ENCODE data around the gene PPP3R1.
A peak's percentile ranks its signal among the peaks of the same experiment; 100 is the strongest.

PPP3R1 gene

DNA sequence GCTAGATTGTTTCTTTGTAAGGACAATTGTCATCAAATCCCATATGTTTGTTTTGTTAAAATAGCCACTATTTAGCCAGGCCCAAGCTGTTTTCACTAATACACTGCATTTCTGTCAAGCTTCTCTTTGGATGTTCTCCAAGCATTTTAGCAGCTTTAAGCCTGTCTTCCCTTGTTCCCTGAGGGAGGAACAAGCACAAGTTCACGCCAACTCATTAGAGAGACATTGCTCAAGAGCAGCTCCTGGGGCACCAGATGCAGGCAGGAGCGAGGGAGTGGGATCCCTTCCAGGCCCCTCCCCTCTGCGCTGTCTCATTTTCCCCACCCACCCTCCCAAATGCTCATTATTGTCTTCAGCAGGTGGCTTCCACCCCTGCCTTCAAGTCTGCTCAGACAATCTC, 32.6 kb upstream of the PPP3R1 start:
- peak in 1 of 2 experiments; percentile 9 for DNase-seq (ENCODE audit: low read depth in 1 of 2, low spot score in 1 of 2)
- no peaks in the 10 kb centered on the region for H3K27me3 ChIP-seq (ENCODE audit: insufficient read depth, poor library complexity, severe bottlenecking)
- H3K27ac ChIP-seq (replicated peaks): no peak overlapping the region
- no peak overlapping the region for H3K4me3 ChIP-seq (replicated peaks; ENCODE audit: insufficient read depth, low read length)
- TF ChIP-seq SPI1 (IDR thresholded peaks at IDR 0.05; ENCODE audit: borderline replicate concordance, low read depth) (no peak), POLR2AphosphoS5 (IDR thresholded peaks at IDR 0.05; ENCODE audit: low read depth) (no peak), GABPA (IDR thresholded peaks at IDR 0.05; ENCODE audit: low read depth) (no peak)

DNA sequence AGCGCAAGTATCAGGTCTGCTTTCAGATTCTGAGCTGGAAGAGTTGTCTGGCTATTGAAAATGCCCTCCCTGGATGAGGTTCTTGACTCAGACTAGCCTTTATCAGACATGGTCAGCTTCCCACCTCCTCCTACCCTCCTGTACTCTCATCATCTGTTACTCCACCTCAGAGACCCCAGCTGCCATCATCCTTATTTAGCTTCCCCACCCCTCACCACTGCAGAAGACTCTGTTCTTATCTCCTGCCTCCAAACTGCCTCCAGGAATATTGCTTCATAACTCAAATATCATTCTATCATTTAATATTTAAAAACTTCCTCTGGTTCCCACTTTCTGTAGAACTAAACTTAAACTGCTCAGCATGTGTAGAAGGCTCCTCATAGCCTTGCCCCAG, 31.1 kb upstream of the PPP3R1 start:
- no peaks in the 10 kb centered on the region for H3K27me3 ChIP-seq (ENCODE audit: insufficient read depth, poor library complexity, severe bottlenecking)
- no peak overlapping the region for H3K4me3 ChIP-seq (replicated peaks; ENCODE audit: insufficient read depth, low read length)
- no peak for DNase-seq (ENCODE audit: low read depth in 1 of 2, low spot score in 1 of 2)
- no peak overlapping the region for H3K27ac ChIP-seq (replicated peaks)
- TF ChIP-seq POLR2AphosphoS5 (IDR thresholded peaks at IDR 0.05; ENCODE audit: low read depth) (no peak), SPI1 (IDR thresholded peaks at IDR 0.05; ENCODE audit: borderline replicate concordance, low read depth) (no peak), GABPA (IDR thresholded peaks at IDR 0.05; ENCODE audit: low read depth) (no peak)
- TF ChIP-seq, protein P1, sequence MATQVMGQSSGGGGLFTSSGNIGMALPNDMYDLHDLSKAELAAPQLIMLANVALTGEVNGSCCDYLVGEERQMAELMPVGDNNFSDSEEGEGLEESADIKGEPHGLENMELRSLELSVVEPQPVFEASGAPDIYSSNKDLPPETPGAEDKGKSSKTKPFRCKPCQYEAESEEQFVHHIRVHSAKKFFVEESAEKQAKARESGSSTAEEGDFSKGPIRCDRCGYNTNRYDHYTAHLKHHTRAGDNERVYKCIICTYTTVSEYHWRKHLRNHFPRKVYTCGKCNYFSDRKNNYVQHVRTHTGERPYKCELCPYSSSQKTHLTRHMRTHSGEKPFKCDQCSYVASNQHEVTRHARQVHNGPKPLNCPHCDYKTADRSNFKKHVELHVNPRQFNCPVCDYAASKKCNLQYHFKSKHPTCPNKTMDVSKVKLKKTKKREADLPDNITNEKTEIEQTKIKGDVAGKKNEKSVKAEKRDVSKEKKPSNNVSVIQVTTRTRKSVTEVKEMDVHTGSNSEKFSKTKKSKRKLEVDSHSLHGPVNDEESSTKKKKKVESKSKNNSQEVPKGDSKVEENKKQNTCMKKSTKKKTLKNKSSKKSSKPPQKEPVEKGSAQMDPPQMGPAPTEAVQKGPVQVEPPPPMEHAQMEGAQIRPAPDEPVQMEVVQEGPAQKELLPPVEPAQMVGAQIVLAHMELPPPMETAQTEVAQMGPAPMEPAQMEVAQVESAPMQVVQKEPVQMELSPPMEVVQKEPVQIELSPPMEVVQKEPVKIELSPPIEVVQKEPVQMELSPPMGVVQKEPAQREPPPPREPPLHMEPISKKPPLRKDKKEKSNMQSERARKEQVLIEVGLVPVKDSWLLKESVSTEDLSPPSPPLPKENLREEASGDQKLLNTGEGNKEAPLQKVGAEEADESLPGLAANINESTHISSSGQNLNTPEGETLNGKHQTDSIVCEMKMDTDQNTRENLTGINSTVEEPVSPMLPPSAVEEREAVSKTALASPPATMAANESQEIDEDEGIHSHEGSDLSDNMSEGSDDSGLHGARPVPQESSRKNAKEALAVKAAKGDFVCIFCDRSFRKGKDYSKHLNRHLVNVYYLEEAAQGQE (IDR thresholded peaks at IDR 0.05; ENCODE audit: insufficient replicate concordance, low read depth): no peak
- TF ChIP-seq, protein P2, sequence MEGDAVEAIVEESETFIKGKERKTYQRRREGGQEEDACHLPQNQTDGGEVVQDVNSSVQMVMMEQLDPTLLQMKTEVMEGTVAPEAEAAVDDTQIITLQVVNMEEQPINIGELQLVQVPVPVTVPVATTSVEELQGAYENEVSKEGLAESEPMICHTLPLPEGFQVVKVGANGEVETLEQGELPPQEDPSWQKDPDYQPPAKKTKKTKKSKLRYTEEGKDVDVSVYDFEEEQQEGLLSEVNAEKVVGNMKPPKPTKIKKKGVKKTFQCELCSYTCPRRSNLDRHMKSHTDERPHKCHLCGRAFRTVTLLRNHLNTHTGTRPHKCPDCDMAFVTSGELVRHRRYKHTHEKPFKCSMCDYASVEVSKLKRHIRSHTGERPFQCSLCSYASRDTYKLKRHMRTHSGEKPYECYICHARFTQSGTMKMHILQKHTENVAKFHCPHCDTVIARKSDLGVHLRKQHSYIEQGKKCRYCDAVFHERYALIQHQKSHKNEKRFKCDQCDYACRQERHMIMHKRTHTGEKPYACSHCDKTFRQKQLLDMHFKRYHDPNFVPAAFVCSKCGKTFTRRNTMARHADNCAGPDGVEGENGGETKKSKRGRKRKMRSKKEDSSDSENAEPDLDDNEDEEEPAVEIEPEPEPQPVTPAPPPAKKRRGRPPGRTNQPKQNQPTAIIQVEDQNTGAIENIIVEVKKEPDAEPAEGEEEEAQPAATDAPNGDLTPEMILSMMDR (IDR thresholded peaks at IDR 0.05; ENCODE audit: insufficient read depth, low read length): no peak

DNA sequence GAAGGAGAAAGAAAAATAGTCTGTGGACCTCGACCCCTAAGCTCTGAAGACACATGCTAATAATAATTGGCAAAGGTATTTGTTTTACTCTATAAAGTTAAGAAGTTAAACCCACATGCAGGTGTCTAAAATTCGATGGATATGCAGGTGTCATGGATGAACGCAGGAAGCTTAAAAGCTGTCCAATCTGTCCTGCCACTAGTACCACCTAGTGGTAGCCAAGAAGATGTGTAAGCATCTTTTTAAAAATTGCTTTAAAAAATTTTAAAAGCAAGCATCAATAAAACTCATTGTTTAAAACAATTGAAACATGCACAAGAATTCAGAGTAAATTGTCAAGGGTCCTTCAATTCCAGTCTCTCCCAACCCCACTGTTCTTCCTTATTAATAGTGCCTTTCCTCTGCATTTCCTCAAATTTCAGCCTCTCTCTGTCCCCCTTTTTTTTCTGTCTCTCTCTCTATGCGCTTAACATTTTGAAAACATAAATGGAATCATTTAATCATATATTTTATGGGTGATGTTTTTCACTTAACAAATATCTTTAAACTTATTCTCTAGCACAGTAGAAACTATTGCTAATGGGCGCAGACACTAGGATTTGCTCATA, 30.6 kb upstream of the PPP3R1 start:
- H3K27ac ChIP-seq (replicated peaks): no peak overlapping the region
- DNase-seq (ENCODE audit: low read depth in 1 of 2, low spot score in 1 of 2): peak; percentile 15 to 21
- H3K27me3 ChIP-seq (ENCODE audit: insufficient read depth, poor library complexity, severe bottlenecking): no peaks in the 10 kb centered on the region
- no peak for TF ChIP-seq GABPA (IDR thresholded peaks at IDR 0.05; ENCODE audit: low read depth)
- TF ChIP-seq, protein P2 (IDR thresholded peaks at IDR 0.05; ENCODE audit: insufficient read depth, low read length): peak; percentile 69
- TF ChIP-seq SPI1 (IDR thresholded peaks at IDR 0.05; ENCODE audit: borderline replicate concordance, low read depth): no peak
- no peak for TF ChIP-seq POLR2AphosphoS5 (IDR thresholded peaks at IDR 0.05; ENCODE audit: low read depth)
- TF ChIP-seq, protein P1 (IDR thresholded peaks at IDR 0.05; ENCODE audit: insufficient replicate concordance, low read depth): no peak
- H3K4me3 ChIP-seq (replicated peaks; ENCODE audit: insufficient read depth, low read length): no peak overlapping the region

DNA sequence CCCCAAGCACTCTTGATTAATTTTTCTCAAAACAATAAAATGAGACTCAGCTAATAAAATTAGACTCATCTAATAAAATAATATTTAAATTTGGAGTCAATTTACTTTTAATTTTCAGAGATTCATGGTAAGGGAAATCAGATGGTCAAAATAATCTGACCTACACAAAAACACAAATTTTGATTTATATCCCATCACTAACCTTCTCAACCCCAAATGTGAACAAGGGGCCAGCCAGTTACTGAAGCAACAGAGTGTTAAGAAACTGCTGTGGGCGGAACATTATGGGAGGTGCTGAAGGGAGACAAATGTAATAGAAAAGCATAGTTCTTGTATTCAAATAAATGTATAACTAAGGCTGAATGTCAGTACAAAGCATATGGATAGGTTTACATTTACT, 28.5 kb upstream of the PPP3R1 start:
- H3K27me3 ChIP-seq (ENCODE audit: insufficient read depth, poor library complexity, severe bottlenecking): no peaks in the 10 kb centered on the region
- H3K4me3 ChIP-seq (replicated peaks; ENCODE audit: insufficient read depth, low read length): no peak overlapping the region
- no peak for DNase-seq (ENCODE audit: low read depth in 1 of 2, low spot score in 1 of 2)
- TF ChIP-seq GABPA (IDR thresholded peaks at IDR 0.05; ENCODE audit: low read depth) (no peak), POLR2AphosphoS5 (IDR thresholded peaks at IDR 0.05; ENCODE audit: low read depth) (no peak), SPI1 (IDR thresholded peaks at IDR 0.05; ENCODE audit: borderline replicate concordance, low read depth) (no peak)
- TF ChIP-seq, protein P1 (IDR thresholded peaks at IDR 0.05; ENCODE audit: insufficient replicate concordance, low read depth): no peak
- TF ChIP-seq, protein P2 (IDR thresholded peaks at IDR 0.05; ENCODE audit: insufficient read depth, low read length): no peak
- no peak overlapping the region for H3K27ac ChIP-seq (replicated peaks)

All from HL-60 (cell line).